Activated CD4-positive, alpha-beta memory T cell treated with anti-CD3 and anti-CD28 coated beads, Interleukin-2, amount 10 ng/mL, durations not matched to agents 7 days and 5 days (primary cell): ENCODE results near the gene NPM3. TPM values are rescaled to one million over a fixed set of nuclear protein-coding genes. Genes with fewer than 3 reads are reported as not detected.

Experiments used
- CTCF ChIA-PET: fragments of 350-600 bp; sonication (Branson Sonifier 250); formaldehyde crosslinking; loops from one replicate; lab custom pipeline; 2021; ENCODE audit warnings: antibody characterized with exemption, inconsistent platforms; lab: Charles Lee
- POLR2A ChIA-PET: fragments of 350-600 bp; sonication (Branson Sonifier 250); formaldehyde crosslinking; loops from one replicate; lab custom pipeline; 2021; ENCODE audit warnings: antibody characterized with exemption; lab: Charles Lee
- DNase-seq: peaks from one replicate; pipeline ENCODE4 v3.0.0-alpha.2; 2020
- H3K27ac Mint-ChIP-seq: one replicate; pipeline ENCODE4 v1.8.0; 2021; ENCODE audit warnings: mild to moderate bottlenecking, mixed read lengths
- H3K27me3 Mint-ChIP-seq: one replicate; pipeline ENCODE4 v1.8.0; 2021; ENCODE audit warnings: mixed read lengths
- H3K36me3 Mint-ChIP-seq: one replicate; pipeline ENCODE4 v1.8.0; 2021; ENCODE audit warnings: low read depth, mixed read lengths
- H3K4me1 Mint-ChIP-seq: one replicate; pipeline ENCODE4 v1.8.0; 2021; ENCODE audit warnings: mixed read lengths
- H3K4me3 Mint-ChIP-seq: one replicate; pipeline ENCODE4 v1.8.0; 2021; ENCODE audit warnings: mild to moderate bottlenecking, mixed read lengths
- H3K9me3 Mint-ChIP-seq: one replicate; pipeline ENCODE4 v1.8.0; 2021; ENCODE audit warnings: mixed read lengths
- total RNA-seq, 2 experiments: library from RNA; stranded (reverse); gene quantifications; one replicate each; pipeline ENCODE4 v1.2.3, GENCODE V29; 2021

NPM3 gene, protein sequence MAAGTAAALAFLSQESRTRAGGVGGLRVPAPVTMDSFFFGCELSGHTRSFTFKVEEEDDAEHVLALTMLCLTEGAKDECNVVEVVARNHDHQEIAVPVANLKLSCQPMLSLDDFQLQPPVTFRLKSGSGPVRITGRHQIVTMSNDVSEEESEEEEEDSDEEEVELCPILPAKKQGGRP
- total RNA-seq, result 10 to 100 TPM; 26.6 to 26.7 TPM

DNA sequence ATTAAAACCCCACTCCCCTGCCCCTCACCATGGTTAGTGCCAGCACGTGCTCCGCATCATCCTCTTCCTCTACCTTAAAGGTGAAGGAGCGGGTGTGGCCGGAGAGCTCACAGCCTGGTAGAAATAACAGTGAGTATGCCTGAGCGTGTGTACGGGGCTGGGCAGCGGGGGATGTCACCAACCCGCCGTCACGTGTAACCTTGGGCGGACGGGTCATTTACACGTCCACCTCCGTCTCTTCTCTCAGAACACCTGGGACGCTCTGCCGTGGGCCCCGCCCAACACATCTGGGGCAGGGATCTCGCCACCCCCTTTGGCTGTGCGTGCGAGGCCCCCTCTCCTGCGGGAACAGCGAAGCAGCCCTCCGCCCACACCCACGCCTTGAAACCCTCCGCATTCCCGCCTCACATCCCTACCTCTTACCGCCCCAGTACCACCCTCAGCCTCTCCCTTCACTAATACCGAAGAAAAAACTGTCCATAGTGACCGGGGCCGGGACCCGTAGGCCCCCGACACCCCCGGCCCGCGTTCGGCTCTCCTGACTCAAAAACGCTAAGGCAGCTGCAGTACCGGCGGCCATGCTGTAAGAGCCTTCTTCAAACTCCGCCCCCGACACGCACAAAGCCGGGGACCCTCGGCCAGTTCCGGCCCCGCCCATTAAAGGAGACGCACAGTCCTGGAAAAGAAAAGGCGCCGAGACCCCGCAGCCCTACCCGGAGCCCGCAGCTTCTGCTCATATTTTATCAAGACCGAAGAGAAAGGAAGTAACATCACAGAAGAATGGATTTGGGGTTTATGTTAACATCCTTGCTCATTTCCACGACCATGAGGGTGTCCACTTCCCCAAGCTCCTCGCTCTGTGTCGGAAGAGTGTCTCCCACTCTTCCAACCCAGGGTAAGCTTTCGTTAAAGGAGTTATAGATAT lies at the start of gene NPM3:
Gene NPM3, minus strand, starts transcription at position 636 of the 925 bp plus-strand sequence. Its CDS starts 56 bp downstream, at position 580.
- peak; percentile 85 for DNase-seq
- Mint-ChIP-seq H3K36me3 (peaks cover 35% of the 10 kb centered on the region), H3K27ac (peak within 1 kb of the TSS; percentile 80), H3K9me3 (no peaks in the 10 kb centered on the region), H3K4me1 (peaks cover 66% of the 10 kb centered on the region), H3K4me3 (peak within 1 kb of the TSS; percentile 100), H3K27me3 (peaks cover 7% of the 10 kb centered on the region)
- CTCF ChIA-PET, result interaction anchor here (0.6 to 5.1 kb wide), 13 partner anchors 10 to 570 kb away, joined by 3 to 140 read pairs (median 4); partner anchors contain the start of gene OGA
- POLR2A ChIA-PET, result interaction anchor here (0.9 to 3.7 kb wide), 12 partner anchors 10 to 180 kb away, joined by 3 to 54 read pairs (median 4); partner anchors contain the start of gene OGA

DNA sequence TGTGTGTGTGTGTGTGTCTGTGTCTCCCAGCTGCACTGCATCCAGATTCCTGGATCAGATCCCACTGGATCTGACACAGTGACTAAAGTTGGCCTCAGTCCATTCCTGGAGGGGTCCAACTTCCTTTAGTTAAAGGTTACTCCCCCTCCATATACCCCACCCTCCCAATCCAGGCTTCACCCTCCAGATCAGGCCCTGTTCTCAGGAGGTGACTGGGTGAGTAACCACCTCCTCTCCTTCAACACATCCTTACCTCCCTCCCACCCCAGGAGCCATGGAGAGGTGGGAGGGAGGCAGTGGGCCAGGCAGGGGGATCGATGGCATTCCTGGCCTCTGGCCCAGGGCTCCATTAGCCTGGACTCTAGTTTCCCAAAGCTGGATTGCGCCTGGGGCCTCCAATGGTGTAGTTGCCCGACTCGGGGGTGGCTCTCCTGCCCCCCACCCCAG lies 49.1 kb upstream of the NPM3 start:
- Mint-ChIP-seq H3K4me3 (no peak overlapping the region), H3K9me3 (no peaks in the 10 kb centered on the region), H3K27me3 (no peaks in the 10 kb centered on the region), H3K27ac (no peak overlapping the region), H3K36me3 (no peaks in the 10 kb centered on the region), H3K4me1 (peaks cover 64% of the 10 kb centered on the region)
- ChIA-PET POLR2A (interaction anchor here (1.0 to 12.7 kb wide), 2 partner anchors 15 to 51 kb away, joined by 3 to 173 read pairs; partner anchors contain the start of gene OGA), CTCF (interaction anchor here (1.5 to 4.1 kb wide), 2 partner anchors 8 to 51 kb away, joined by 3 to 28 read pairs; no protein-coding TSS in a partner anchor)
- DNase-seq, result no peak

DNA sequence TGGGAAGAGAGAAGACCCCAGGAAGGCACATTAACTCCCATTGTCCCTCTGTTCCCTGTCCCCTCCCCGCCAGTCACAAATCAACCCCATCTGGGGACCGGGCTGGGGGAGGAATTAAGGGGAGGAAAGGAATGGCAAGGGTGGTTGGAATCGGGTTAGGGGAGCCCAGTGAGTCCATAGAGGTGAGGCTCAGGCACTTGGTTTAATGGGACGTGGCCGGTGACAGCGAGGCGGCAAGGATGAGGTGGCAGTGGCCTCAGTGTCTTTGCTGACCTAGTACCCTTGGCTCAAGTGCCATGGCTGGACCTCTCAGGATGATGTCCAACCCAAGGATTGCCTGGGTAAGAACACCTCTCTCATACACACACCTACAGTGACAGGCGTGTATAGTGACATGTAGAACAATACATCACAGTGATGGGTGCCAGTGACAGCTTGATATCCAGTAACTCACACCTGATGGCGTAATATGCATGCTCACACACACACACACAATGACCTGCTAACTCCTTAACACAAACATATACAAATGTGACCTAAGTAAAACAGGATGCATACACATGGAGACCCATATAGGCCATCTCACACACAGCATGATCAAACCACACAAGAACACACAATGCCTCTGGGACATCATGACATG lies 48.0 kb upstream of the NPM3 start:
- H3K9me3 Mint-ChIP-seq, result no peaks in the 10 kb centered on the region
- no peaks in the 10 kb centered on the region for H3K27me3 Mint-ChIP-seq
- DNase-seq, result no peak
- no peaks in the 10 kb centered on the region for H3K36me3 Mint-ChIP-seq
- H3K27ac Mint-ChIP-seq, result peak overlapping the region; percentile 87
- ChIA-PET CTCF (interaction anchor here (0.5 to 4.1 kb wide), 2 partner anchors 9 to 59 kb away, joined by 3 to 28 read pairs; no protein-coding TSS in a partner anchor), POLR2A (interaction anchor here (1.0 to 12.7 kb wide), 3 partner anchors 8 to 14 kb away, joined by 3 to 173 read pairs (median 5); partner anchors contain the start of gene OGA)
- H3K4me3 Mint-ChIP-seq, result peak overlapping the region; percentile 76
- peaks cover 62% of the 10 kb centered on the region for H3K4me1 Mint-ChIP-seq

GRCh38 chr10:101830322-101831168 lies 47.3 kb upstream of the NPM3 start:
- ChIA-PET POLR2A (interaction anchor here (1.0 to 12.7 kb wide), 3 partner anchors 9 to 14 kb away, joined by 3 to 173 read pairs (median 5); partner anchors contain the start of gene OGA), CTCF (interaction anchor here (1.0 to 4.1 kb wide), 2 partner anchors 10 kb away, joined by 3 to 28 read pairs; no protein-coding TSS in a partner anchor)
- peak; percentile 90 for DNase-seq
- H3K36me3 Mint-ChIP-seq, result no peaks in the 10 kb centered on the region
- no peaks in the 10 kb centered on the region for H3K9me3 Mint-ChIP-seq
- peak overlapping the region; percentile 76 for H3K4me3 Mint-ChIP-seq
- H3K27me3 Mint-ChIP-seq, result no peaks in the 10 kb centered on the region
- H3K27ac Mint-ChIP-seq, result peak overlapping the region; percentile 87
- H3K4me1 Mint-ChIP-seq, result peaks cover 56% of the 10 kb centered on the region

DNA sequence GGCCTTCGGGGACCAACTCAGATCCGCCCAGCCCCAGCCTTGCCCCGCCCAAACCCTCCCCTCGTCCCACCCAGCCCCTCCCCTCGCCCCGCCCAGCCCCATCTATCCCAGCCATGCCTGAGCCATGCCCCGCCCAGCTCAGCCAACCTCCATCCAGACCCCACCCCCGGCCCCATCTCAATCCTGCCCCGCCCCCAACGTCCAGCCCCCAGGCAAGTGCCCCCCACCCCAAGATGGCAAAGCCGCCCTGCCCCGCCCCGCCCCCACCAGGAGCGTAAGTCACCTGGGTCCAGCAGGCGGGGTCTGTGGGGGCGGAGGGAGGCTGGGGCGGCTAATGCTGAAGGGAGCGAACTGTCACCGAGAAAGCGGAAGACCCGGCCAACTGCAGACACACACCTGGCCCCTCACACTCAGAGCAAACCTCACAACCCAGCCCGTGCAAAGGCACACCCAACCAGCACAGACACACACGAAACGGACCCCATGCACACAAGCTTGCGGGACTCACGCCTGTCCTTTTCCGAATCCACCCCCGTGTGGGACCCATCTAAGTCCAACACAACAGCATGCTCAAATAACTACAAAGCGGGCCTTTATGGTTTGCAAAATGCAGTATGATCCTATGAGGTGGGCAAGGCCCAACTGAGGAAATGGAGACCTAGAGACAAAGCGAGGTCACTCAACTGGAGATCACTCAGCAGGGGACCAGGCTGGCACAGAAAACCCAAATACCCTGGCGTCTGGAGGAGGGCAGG lies 46.5 kb upstream of the NPM3 start:
- H3K9me3 Mint-ChIP-seq, result no peaks in the 10 kb centered on the region
- H3K27me3 Mint-ChIP-seq, result no peaks in the 10 kb centered on the region
- peaks cover 50% of the 10 kb centered on the region for H3K4me1 Mint-ChIP-seq
- H3K4me3 Mint-ChIP-seq, result peak overlapping the region; percentile 76
- peak overlapping the region; percentile 87 for H3K27ac Mint-ChIP-seq
- ChIA-PET POLR2A (interaction anchor here (12.7 kb wide), 1 partner anchor 13 kb away, joined by 173 read pairs; the partner anchor contains the start of gene OGA), CTCF (interaction anchor here (1.0 to 4.1 kb wide), 3 partner anchors 9 to 11 kb away, joined by 3 to 28 read pairs (median 11); no protein-coding TSS in a partner anchor)
- no peaks in the 10 kb centered on the region for H3K36me3 Mint-ChIP-seq
- peak; percentile 66 for DNase-seq

- Mint-ChIP-seq H3K4me3 (no peak overlapping the region), H3K27me3 (no peaks in the 10 kb centered on the region), H3K27ac (peak overlapping the region; percentile 26), H3K4me1 (peaks cover 42% of the 10 kb centered on the region), H3K9me3 (no peaks in the 10 kb centered on the region), H3K36me3 (no peaks in the 10 kb centered on the region)
- POLR2A ChIA-PET, result interaction anchor here (12.7 kb wide), 1 partner anchor 12 kb away, joined by 173 read pairs; the partner anchor contains the start of gene OGA
- no peak for DNase-seq
- CTCF ChIA-PET, result interaction anchor here (1.6 to 3.1 kb wide), 2 partner anchors 10 to 12 kb away, joined by 8 to 11 read pairs; partner anchors contain the start of gene OGA
Measured at GRCh38 chr10:101828766-101829551, 45.7 kb upstream of the NPM3 start.

GRCh38 chr10:101827919-101828600 lies 44.8 kb upstream of the NPM3 start:
- H3K4me1 Mint-ChIP-seq, result peaks cover 34% of the 10 kb centered on the region
- H3K9me3 Mint-ChIP-seq, result no peaks in the 10 kb centered on the region
- ChIA-PET CTCF (interaction anchor here (0.6 to 3.1 kb wide), 4 partner anchors 8 to 48 kb away, joined by 3 to 11 read pairs (median 6); partner anchors contain the start of gene OGA), POLR2A (interaction anchor here (12.7 kb wide), 1 partner anchor 11 kb away, joined by 173 read pairs; the partner anchor contains the start of gene OGA)
- no peak overlapping the region for H3K27ac Mint-ChIP-seq
- no peaks in the 10 kb centered on the region for H3K36me3 Mint-ChIP-seq
- DNase-seq, result no peak
- no peaks in the 10 kb centered on the region for H3K27me3 Mint-ChIP-seq
- no peak overlapping the region for H3K4me3 Mint-ChIP-seq

- POLR2A ChIA-PET, result interaction anchor here (12.7 kb wide), 1 partner anchor 10 kb away, joined by 173 read pairs; the partner anchor contains the start of gene OGA
- Mint-ChIP-seq H3K27me3 (no peaks in the 10 kb centered on the region), H3K36me3 (peaks cover 2% of the 10 kb centered on the region), H3K4me1 (peaks cover 28% of the 10 kb centered on the region), H3K9me3 (no peaks in the 10 kb centered on the region), H3K4me3 (no peak overlapping the region), H3K27ac (no peak overlapping the region)
- no peak for DNase-seq
- CTCF ChIA-PET, result interaction anchor here (0.9 to 3.1 kb wide), 3 partner anchors 8 to 47 kb away, joined by 3 to 11 read pairs (median 8); partner anchors contain the start of gene OGA
Measured at GRCh38 chr10:101826852-101827434, 43.7 kb upstream of the NPM3 start.

GRCh38 chr10:101824736-101825135 lies 41.5 kb upstream of the NPM3 start:
- Mint-ChIP-seq H3K27ac (no peak overlapping the region), H3K36me3 (peaks cover 2% of the 10 kb centered on the region), H3K4me3 (no peak overlapping the region), H3K4me1 (peaks cover 14% of the 10 kb centered on the region), H3K27me3 (no peaks in the 10 kb centered on the region), H3K9me3 (no peaks in the 10 kb centered on the region)
- no peak for DNase-seq
- ChIA-PET POLR2A (no interaction called here), CTCF (interaction anchor here (1.5 kb wide), 1 partner anchor 10 kb away, joined by 4 read pairs; no protein-coding TSS in a partner anchor)
